Caco-2 (cell line): ENCODE results near the gene VIT. TPM values are rescaled to one million over a fixed set of nuclear protein-coding genes. Genes with fewer than 3 reads are reported as not detected.

Source experiments
- BruUV-seq: library from RNA; stranded (reverse); fragments of 400-500 nt; replicated peaks from 2 replicates; lab custom pipeline; 2021; lab: Mats Ljungman, UMichigan
- CTCF ChIA-PET: fragments of 300-600 bp; sonication (Branson Sonifier 250); formaldehyde crosslinking; loops from one replicate; lab custom pipeline; 2022; ENCODE audit warnings: antibody characterized with exemption; lab: Charles Lee
- POLR2A ChIA-PET: fragments of 300-600 bp; sonication (Branson Sonifier 250); formaldehyde crosslinking; loops from one replicate; lab custom pipeline; 2022; ENCODE audit warnings: antibody characterized with exemption; lab: Charles Lee
- DNase-seq, 2 experiments: peaks; one replicate each; pipeline versions ENCODE4 v3.0.0 to v3.0.0-alpha.2; 2020 to 2022
- H3K27me3 ChIP-seq: replicated peaks from 2 replicates; pipeline ENCODE4 v1.6.0; 2011; ENCODE audit warnings: low read length; ENCODE audit not compliant: control insufficient read depth, insufficient read depth
- H3K36me3 ChIP-seq: 2 replicates; pipeline ENCODE4 v1.5.1; 2011; ENCODE audit warnings: low read length; ENCODE audit not compliant: control insufficient read depth, insufficient read depth
- H3K4me1 ChIP-seq: fragments of 250-450 bp; sonication (Bioruptor Pico); 2 replicates; pipeline ENCODE4 v1.5.1; 2020; ENCODE audit warnings: mild to moderate bottlenecking
- H3K4me3 ChIP-seq: 2 replicates; pipeline ENCODE4 v1.5.1; 2011; ENCODE audit warnings: low read depth, mild to moderate bottlenecking, control low read depth, low read length
- H3K9me3 ChIP-seq: fragments of 250-450 bp; sonication (Bioruptor Pico); 2 replicates; pipeline ENCODE4 v1.5.1; 2020; ENCODE audit warnings: mild to moderate bottlenecking, moderate library complexity
- H3K27ac Mint-ChIP-seq: one replicate; pipeline ENCODE4 v1.8.0; 2022; ENCODE audit warnings: mixed read lengths; ENCODE audit not compliant: unreplicated experiment
- H3K27me3 Mint-ChIP-seq: one replicate; pipeline ENCODE4 v1.8.0; 2022; ENCODE audit warnings: mixed read lengths; ENCODE audit not compliant: insufficient read depth, unreplicated experiment
- H3K36me3 Mint-ChIP-seq: one replicate; pipeline ENCODE4 v1.8.0; 2022; ENCODE audit warnings: mild to moderate bottlenecking, mixed read lengths; ENCODE audit not compliant: insufficient read depth, unreplicated experiment
- H3K4me1 Mint-ChIP-seq: one replicate; pipeline ENCODE4 v1.8.0; 2022; ENCODE audit warnings: low read depth, mixed read lengths; ENCODE audit not compliant: unreplicated experiment
- H3K4me3 Mint-ChIP-seq: one replicate; pipeline ENCODE4 v1.8.0; 2022; ENCODE audit warnings: mild to moderate bottlenecking, moderate library complexity, mixed read lengths; ENCODE audit not compliant: unreplicated experiment
- H3K9me3 Mint-ChIP-seq: one replicate; pipeline ENCODE4 v1.8.0; 2022; ENCODE audit warnings: mixed read lengths; ENCODE audit not compliant: unreplicated experiment
- intact Hi-C: fragments of 100-400 bp; cut with micrococcal nuclease; formaldehyde crosslinking; loops from one replicate; pipeline ENCODE4 v1.10.0; 2022; ENCODE audit not compliant: unreplicated experiment
- total RNA-seq: library from RNA; stranded (reverse); gene quantifications from 2 replicates; pipeline ENCODE4 v1.2.3, GENCODE V29; 2022
- TF ChIP-seq, protein P1 (sequence below), 2 experiments: fragments of 200-600 bp in 1 of 2; IDR thresholded peaks; 1 replicate in 1 of 2; 2 replicates in 1 of 2; pipeline versions ENCODE4 v1.5.1 to v1.8.0; 2011 to 2022; ENCODE audit warnings: antibody characterized with exemption in 1 of 2, control low read depth in 1 of 2, inconsistent platforms in 1 of 2, low read depth in 1 of 2, low read length in 1 of 2, mild to moderate bottlenecking in 1 of 2, moderate library complexity in 1 of 2; ENCODE audit not compliant: insufficient read depth in 1 of 2, severe bottlenecking in 1 of 2, unreplicated experiment in 1 of 2

Gene VIT
- total RNA-seq, 1 experiment from 2014 or later: 1.2 TPM

DNA sequence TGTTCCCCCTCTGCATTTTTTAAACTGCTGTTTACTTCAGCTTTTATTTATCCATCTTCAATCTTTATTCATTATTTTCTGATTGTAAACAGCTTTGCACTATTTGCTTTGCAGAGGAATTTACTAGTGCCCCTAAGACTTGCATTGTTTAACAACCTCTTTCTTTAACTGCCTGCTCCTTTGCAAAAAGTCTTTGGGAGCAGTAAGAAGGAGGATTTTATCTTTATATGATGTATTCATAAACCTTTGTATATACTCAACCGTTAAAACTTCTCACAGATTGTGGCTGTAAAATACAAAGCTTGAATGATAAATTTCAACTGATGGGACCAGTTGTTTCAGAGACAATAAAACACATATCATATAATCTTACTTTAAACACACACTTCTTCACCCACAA, 20.1 kb upstream of the VIT start:
- Mint-ChIP-seq H3K36me3 (no peaks in the 10 kb centered on the region), H3K9me3 (peaks cover 23% of the 10 kb centered on the region), H3K4me1 (peaks cover 23% of the 10 kb centered on the region), H3K27ac (no peak overlapping the region), H3K27me3 (no peaks in the 10 kb centered on the region), H3K4me3 (no peak overlapping the region)
- H3K4me1 ChIP-seq: no peaks in the 10 kb centered on the region
- intact Hi-C loops: no loop called here
- TF ChIP-seq, protein P1, sequence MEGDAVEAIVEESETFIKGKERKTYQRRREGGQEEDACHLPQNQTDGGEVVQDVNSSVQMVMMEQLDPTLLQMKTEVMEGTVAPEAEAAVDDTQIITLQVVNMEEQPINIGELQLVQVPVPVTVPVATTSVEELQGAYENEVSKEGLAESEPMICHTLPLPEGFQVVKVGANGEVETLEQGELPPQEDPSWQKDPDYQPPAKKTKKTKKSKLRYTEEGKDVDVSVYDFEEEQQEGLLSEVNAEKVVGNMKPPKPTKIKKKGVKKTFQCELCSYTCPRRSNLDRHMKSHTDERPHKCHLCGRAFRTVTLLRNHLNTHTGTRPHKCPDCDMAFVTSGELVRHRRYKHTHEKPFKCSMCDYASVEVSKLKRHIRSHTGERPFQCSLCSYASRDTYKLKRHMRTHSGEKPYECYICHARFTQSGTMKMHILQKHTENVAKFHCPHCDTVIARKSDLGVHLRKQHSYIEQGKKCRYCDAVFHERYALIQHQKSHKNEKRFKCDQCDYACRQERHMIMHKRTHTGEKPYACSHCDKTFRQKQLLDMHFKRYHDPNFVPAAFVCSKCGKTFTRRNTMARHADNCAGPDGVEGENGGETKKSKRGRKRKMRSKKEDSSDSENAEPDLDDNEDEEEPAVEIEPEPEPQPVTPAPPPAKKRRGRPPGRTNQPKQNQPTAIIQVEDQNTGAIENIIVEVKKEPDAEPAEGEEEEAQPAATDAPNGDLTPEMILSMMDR (IDR thresholded peaks at IDR 0.05; ENCODE audit: insufficient read depth in 1 of 2, low read depth in 1 of 2, low read length in 1 of 2, severe bottlenecking in 1 of 2, unreplicated experiment in 1 of 2): no peak
- ChIA-PET POLR2A (no interaction called here), CTCF (interaction anchor here (0.6 kb wide), 1 partner anchor 665 kb away, joined by 3 read pairs; no protein-coding TSS in a partner anchor)
- H3K9me3 ChIP-seq: peaks cover 5% of the 10 kb centered on the region; the same call in 1 of the 2 replicates
- no TSS peak for BruUV-seq
- H3K27me3 ChIP-seq: no peaks in the 10 kb centered on the region; the same call in 1 of the 2 replicates
- no peak for DNase-seq
- no peaks in the 10 kb centered on the region for H3K36me3 ChIP-seq
- no peak overlapping the region for H3K4me3 ChIP-seq

DNA sequence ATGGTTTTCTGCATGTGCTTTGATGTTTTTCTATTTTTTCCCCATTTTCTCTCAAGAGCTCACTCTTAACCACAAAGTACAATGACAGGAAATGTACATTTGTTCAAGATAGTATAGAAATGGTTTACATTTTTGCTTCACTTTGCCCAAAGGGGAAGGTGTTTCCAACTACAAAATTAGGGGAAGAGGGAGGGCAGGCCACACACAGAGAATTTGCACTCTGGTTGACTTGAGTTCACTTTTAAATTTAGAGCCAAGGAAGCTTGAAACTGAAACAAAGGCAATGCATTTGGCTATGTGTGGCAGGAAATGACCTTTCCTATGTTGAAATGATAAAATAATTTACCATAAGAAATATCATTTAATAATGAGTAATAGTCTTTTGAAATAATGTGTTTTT, 19.1 kb upstream of the VIT start:
- intact Hi-C loops: no loop called here
- TF ChIP-seq, protein P1 (IDR thresholded peaks at IDR 0.05; ENCODE audit: insufficient read depth in 1 of 2, low read depth in 1 of 2, low read length in 1 of 2, severe bottlenecking in 1 of 2, unreplicated experiment in 1 of 2): no peak

DNA sequence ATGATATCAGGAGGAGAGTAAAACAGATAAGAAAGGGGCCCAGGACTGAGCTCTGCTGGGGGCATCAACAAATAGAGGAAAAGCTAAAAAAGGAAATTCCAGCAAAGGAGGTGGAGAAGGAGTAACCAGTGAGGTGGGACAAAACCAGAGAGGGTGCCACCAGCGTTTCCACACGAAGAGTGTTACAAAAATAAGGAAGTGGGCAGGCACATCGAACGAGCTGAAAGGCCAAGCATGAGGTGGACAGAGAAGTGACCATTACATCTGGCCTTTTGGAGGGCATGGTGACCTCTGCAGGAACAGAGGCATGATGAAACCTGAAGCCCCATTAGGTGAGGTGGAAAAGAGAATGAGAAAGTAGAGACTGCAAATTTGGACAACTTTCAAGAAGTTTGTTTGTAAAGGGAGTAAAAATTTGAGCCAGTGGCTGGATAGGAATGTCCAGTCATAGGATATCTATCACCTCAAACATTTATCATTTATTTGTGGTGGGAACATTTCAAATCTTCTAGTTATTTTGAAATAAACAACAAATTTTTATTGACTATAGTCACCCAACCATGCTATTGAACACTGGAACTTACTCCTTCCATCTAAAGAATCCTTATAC, 18.4 kb upstream of the VIT start:
- H3K27ac Mint-ChIP-seq: no peak overlapping the region
- H3K36me3 ChIP-seq: no peaks in the 10 kb centered on the region
- H3K9me3 Mint-ChIP-seq: peaks cover 23% of the 10 kb centered on the region
- intact Hi-C loops: no loop called here
- H3K9me3 ChIP-seq: peaks cover 5% of the 10 kb centered on the region; the same call in 1 of the 2 replicates
- H3K4me1 Mint-ChIP-seq: peaks cover 18% of the 10 kb centered on the region
- no peaks in the 10 kb centered on the region; the same call in 1 of the 2 replicates for H3K27me3 ChIP-seq
- H3K4me3 ChIP-seq: no peak overlapping the region
- no peaks in the 10 kb centered on the region for H3K27me3 Mint-ChIP-seq
- H3K36me3 Mint-ChIP-seq: no peaks in the 10 kb centered on the region
- no peak overlapping the region for H3K4me3 Mint-ChIP-seq
- no peaks in the 10 kb centered on the region for H3K4me1 ChIP-seq
- CTCF ChIA-PET: no interaction called here
- no TSS peak for BruUV-seq
- POLR2A ChIA-PET: no interaction called here
- TF ChIP-seq, protein P1 (IDR thresholded peaks at IDR 0.05; ENCODE audit: insufficient read depth in 1 of 2, low read depth in 1 of 2, low read length in 1 of 2, severe bottlenecking in 1 of 2, unreplicated experiment in 1 of 2): no peak
- DNase-seq: no peak

More for the DNA sequence above, 19.1 kb upstream of the VIT start:
- no peak for DNase-seq
- H3K36me3 ChIP-seq: no peaks in the 10 kb centered on the region
- ChIA-PET CTCF (no interaction called here), POLR2A (no interaction called here)
- H3K4me1 ChIP-seq: no peaks in the 10 kb centered on the region
- H3K4me1 Mint-ChIP-seq: peaks cover 23% of the 10 kb centered on the region
- H3K27ac Mint-ChIP-seq: no peak overlapping the region
- H3K9me3 Mint-ChIP-seq: peaks cover 23% of the 10 kb centered on the region
- H3K4me3 Mint-ChIP-seq: no peak overlapping the region
- no peaks in the 10 kb centered on the region for H3K36me3 Mint-ChIP-seq
- no peaks in the 10 kb centered on the region; the same call in 1 of the 2 replicates for H3K27me3 ChIP-seq
- H3K4me3 ChIP-seq: no peak overlapping the region
- no peaks in the 10 kb centered on the region for H3K27me3 Mint-ChIP-seq
- no TSS peak for BruUV-seq
- H3K9me3 ChIP-seq: peaks cover 5% of the 10 kb centered on the region; the same call in 1 of the 2 replicates
